A172 (cell line): ENCODE data around the gene TNFSF12. TPM values are rescaled to one million over a fixed set of nuclear protein-coding genes. Genes with fewer than 3 reads are reported as not detected.

Experiments
- DNase-seq: peaks from one replicate; pipeline ENCODE4 v3.0.0-alpha.2; 2015; ENCODE audit warnings: low spot score
- total RNA-seq: library from RNA; depleted of rRNA; stranded (reverse); fragments of >200 nt; shearing (Covaris generic); gene quantifications from 2 replicates; pipeline ENCODE4 v1.2.3, GENCODE V29; 2014

Gene TNFSF12
- total RNA-seq, 1 experiment from 2014 or later, result 9.3 TPM

GRCh38 chr17:7569571-7569970 lies 20.7 kb downstream of the TNFSF12 start:
- no peak for DNase-seq

DNA sequence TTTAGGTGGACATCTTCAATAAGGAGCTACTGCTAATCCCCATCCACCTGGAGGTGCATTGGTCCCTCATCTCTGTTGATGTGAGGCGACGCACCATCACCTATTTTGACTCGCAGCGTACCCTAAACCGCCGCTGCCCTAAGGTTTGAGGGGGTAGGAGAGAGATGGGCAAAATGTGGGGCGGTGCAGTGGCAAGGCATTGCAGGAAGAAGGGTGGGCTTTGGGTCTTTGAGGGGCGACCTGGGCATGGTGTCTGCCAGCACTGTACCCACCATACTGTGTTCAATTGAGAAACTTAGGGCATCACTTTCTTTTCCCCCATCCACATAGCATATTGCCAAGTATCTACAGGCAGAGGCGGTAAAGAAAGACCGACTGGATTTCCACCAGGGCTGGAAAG lies 21.5 kb downstream of the TNFSF12 start:
- no peak for DNase-seq

GRCh38 chr17:7572338-7572587 lies 23.4 kb downstream of the TNFSF12 start:
- DNase-seq, result no peak

DNA sequence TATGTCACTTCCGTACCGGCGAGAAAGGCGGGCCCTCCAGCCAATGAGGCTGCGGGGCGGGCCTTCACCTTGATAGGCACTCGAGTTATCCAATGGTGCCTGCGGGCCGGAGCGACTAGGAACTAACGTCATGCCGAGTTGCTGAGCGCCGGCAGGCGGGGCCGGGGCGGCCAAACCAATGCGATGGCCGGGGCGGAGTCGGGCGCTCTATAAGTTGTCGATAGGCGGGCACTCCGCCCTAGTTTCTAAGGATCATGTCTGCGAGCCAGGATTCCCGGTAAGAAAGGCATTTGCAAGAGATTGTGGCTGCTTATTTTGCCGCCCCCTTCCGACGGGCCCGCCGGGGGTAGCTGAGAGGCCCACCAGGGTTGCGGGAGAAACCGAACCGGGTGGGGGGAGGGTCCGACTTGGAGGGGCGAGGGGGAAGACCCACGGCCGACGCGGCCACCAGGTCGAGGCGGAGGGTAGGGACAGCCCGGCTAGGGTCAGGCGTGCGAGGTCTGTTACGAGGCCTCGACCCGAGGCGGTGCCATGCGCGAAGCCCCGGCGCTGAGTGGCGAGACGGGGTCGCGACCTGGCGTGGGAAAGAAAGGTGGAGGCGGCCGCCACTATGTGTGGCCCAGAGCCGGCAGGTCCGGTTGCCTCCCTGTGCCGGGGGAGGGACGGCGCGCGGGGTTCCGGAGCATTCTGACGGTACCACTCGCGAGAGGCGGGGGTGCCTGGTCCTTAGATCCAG lies 23.9 kb downstream of the TNFSF12 start:
- DNase-seq, result peak; percentile 100

- peak; percentile 82 for DNase-seq
Measured at GRCh38 chr17:7573324-7574080, 24.6 kb downstream of the TNFSF12 start.

GRCh38 chr17:7574176-7574953 lies 25.5 kb downstream of the TNFSF12 start:
- DNase-seq, result no peak

DNA sequence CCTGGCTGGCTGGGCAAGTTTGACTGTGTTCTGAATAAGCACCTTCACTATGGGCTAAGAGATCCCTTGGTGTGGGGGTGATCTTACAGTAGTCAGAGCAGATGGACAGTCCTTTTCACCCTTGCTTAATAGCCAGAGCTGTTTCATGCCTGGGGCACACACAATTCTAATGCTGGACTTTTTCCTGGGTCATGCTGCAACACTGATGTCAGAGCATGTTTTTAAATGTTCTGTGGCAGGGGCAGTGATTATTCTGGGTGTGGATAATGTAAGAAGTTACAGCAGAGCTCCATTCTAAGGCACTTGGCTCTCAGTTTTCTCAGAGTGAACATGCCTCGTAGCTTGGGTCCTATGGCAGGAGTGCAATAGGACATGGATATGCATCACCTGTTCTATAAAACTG lies 26.6 kb downstream of the TNFSF12 start:
- no peak for DNase-seq

- no peak for DNase-seq
Measured at GRCh38 chr17:7575959-7576358, 27.1 kb downstream of the TNFSF12 start.

DNA sequence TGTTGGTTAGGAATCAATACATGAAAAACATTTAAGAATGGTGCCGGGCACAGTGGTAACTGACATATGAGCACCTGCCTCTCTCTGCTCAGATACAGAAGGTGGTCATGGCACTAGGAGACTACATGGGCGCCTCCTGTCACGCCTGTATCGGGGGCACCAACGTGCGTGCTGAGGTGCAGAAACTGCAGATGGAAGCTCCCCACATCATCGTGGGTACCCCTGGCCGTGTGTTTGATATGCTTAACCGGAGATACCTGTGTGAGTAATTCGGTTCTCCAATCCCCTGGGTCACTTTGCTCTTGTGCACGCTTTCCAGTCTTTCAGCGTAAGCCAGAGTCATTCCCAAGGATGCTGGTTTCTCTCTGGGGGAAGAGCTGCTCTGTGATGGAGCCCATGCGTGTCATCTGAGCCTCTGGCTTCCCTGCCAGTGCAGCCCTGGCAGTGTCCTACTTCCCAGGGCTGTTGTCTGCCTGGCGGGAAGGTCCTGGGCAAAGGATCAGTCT lies 27.6 kb downstream of the TNFSF12 start:
- DNase-seq, result no peak

DNA sequence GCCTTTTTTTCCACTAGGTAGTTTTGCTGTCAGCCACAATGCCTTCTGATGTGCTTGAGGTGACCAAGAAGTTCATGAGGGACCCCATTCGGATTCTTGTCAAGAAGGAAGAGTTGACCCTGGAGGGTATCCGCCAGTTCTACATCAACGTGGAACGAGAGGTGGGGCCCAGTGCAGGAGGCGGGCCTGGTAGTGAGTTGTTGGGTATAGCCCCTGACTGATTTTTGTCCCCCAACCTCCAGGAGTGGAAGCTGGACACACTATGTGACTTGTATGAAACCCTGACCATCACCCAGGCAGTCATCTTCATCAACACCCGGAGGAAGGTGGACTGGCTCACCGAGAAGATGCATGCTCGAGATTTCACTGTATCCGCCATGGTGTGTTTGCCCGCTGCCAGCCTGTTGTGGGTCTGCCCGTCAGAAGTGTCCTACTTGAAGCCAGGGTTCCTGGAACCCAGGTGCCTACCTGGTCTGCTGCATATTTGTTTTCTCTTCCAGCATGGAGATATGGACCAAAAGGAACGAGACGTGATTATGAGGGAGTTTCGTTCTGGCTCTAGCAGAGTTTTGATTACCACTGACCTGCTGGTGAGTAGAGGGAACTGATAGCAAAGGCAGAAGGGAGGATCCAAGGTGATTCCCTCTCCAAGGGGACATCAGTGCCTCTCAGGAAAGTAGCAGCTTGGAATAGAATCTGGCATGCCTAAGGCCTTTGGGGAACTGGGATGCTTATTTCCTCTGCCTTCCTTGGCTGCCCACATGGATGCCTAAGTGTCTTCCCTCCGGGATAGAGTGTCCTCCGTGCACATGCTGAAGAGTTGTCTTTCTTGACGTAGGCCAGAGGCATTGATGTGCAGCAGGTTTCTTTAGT lies 28.7 kb downstream of the TNFSF12 start:
- DNase-seq, result no peak

DNA sequence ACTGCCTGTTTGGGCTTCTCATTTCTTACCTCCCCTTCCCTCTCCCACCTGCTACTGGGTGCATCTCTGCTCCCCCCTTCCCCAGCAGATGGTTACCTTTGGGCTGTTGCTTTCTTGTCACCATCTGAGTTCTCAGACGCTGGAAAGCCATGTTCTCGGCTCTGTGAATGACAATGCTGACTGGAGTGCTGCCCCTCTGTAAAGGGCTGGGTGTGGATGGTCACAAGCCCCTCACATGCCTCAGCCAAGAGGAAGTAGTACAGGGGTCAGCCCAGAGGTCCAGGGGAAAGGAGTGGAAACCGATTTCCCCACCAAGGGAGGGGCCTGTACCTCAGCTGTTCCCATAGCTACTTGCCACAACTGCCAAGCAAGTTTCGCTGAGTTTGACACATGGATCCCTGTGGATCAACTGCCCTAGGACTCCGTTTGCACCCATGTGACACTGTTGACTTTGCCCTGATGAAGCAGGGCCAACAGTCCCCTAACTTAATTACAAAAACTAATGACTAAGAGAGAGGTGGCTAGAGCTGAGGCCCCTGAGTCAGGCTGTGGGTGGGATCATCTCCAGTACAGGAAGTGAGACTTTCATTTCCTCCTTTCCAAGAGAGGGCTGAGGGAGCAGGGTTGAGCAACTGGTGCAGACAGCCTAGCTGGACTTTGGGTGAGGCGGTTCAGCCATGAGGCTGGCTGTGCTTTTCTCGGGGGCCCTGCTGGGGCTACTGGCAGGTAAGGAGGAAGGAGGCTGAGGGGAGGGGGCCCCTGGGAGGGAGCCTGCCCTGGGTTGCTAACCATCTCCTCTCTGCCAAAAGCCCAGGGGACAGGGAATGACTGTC lies 30.4 kb downstream of the TNFSF12 start, which contains the start of gene CD68:
TSS of gene CD68 (plus strand) at position 638 of the 833 bp plus-strand sequence. CDS start at position 678, 40 bp downstream.
- peak; percentile 94 for DNase-seq

GRCh38 chr17:7579834-7580603 lies 31.2 kb downstream of the TNFSF12 start:
- no peak for DNase-seq

DNA sequence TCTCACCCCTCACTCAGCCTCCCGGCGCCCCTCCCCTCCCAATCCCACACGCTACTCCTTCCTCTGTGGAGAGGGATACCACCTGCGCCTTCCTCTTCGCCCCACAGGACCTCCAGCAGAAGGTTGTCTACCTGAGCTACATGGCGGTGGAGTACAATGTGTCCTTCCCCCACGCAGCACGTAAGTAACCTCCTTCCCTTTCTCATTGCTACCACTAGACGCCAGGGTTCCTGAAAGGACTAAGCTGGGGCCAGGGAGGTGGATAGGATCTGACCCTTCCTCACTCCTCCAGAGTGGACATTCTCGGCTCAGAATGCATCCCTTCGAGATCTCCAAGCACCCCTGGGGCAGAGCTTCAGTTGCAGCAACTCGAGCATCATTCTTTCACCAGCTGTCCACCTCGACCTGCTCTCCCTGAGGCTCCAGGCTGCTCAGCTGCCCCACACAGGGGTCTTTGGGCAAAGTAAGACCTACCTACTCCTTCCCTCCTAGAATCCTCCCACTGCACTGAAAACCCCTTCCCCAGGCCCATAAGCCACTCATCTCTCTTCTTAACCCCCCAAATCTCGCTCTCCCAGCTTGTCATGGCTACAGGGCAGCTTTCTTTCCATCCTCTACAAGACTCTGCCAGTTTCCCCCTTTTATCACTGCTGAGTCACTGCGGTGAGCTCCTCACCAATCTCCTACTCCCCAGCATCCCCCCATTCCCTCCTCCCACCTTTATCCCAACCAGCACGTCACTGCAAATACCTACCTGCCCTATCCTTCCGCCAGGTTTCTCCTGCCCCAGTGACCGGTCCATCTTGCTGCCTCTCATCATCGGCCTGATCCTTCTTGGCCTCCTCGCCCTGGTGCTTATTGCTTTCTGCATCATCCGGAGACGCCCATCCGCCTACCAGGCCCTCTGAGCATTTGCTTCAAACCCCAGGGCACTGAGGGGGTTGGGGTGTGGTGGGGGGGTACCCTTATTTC lies 32.0 kb downstream of the TNFSF12 start:
- DNase-seq, result peak; percentile 57

DNA sequence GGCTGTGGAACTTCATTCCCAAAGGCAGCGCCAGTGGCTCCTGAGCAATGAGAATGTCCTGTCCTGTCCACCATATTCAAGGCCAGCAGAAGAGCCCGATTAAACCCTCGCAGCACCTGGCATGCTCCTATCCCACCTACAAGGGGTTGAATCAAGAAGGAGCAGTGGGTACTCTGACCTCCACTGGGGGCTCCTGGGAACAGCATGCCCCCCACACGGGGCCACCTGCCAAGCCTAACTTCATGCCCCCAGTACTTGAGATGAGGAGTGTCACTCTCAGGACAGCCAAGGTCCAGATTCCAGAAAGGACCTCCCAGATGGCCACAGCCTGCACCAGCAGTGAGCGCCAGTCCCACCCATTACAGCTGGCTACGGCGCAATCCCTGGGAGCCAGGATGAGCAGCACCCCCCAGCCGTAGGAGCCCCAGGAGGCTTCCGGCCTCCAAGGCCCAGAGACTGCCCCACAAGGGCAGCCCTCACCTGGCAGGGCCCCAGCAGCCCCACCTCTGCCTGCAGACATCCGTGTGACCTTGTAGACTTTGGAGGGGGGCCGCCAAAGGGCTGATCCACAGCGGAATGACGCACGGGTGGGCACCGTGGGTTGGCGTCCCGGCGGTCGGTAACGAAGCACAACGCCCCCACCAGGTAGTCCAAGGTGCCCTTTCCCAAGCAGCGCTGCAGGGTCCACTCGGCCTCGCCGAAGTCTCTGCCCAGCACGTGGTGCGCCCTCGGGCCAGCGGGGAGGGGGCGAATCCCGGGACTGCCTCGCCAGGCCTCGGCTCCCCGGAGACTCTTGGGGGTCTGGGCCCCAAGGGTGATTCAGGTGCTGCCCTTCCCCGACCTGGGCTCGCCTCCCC lies 33.8 kb downstream of the TNFSF12 start:
- no peak for DNase-seq

GRCh38 chr17:7583253-7584109 lies 34.6 kb downstream of the TNFSF12 start, which contains the start of gene MPDU1:
TSS of gene MPDU1 (plus strand) at chr17:7583852. CDS start at chr17:7583863, 11 bp downstream.
- DNase-seq, result peak; percentile 93

GRCh38 chr17:7586673-7587419 lies 38.0 kb downstream of the TNFSF12 start:
- DNase-seq, result peak; percentile 45
